BLaER1 (cell line): ENCODE results near the gene PTPRD.

Source experiments
- H3K27ac ChIP-seq: shearing (Covaris generic); formaldehyde crosslinking; 2 replicates; pipeline ENCODE4 v1.8.1; 2022
- H3K27me3 ChIP-seq: shearing (Covaris generic); formaldehyde crosslinking; 2 replicates; pipeline ENCODE4 v1.8.1; 2022
- H3K36me3 ChIP-seq: shearing (Covaris generic); formaldehyde crosslinking; 2 replicates; pipeline ENCODE4 v1.8.1; 2022
- H3K4me1 ChIP-seq: shearing (Covaris generic); formaldehyde crosslinking; 2 replicates; pipeline ENCODE4 v1.8.1; 2022
- H3K4me2 ChIP-seq: shearing (Covaris generic); formaldehyde crosslinking; 2 replicates; pipeline ENCODE4 v1.8.1; 2022
- H3K4me3 ChIP-seq: shearing (Covaris generic); formaldehyde crosslinking; 2 replicates; pipeline ENCODE4 v1.8.1; 2022
- H3K9ac ChIP-seq: shearing (Covaris generic); formaldehyde crosslinking; 2 replicates; pipeline ENCODE4 v1.8.1; 2022
- H3K9me3 ChIP-seq: shearing (Covaris generic); formaldehyde crosslinking; 2 replicates; pipeline ENCODE4 v1.8.1; 2022
- H4K20me1 ChIP-seq: shearing (Covaris generic); formaldehyde crosslinking; 2 replicates; pipeline ENCODE4 v1.8.1; 2022
- Cebpa-rat ChIP-seq: shearing (Covaris generic); IDR thresholded peaks from 2 replicates; pipeline ENCODE4 v1.8.1; 2022

PTPRD gene

GRCh38 chr9:8677741-8678140, 1935.1 kb downstream of the PTPRD start:
- H3K4me1 ChIP-seq: no peaks in the 10 kb centered on the region
- no peak overlapping the region for H3K4me3 ChIP-seq
- H3K9ac ChIP-seq: no peak overlapping the region
- no peaks in the 10 kb centered on the region for H3K9me3 ChIP-seq
- no peaks in the 10 kb centered on the region for H3K27me3 ChIP-seq
- H4K20me1 ChIP-seq: no peaks in the 10 kb centered on the region
- TF ChIP-seq Cebpa-rat: no peak
- no peak overlapping the region for H3K27ac ChIP-seq
- no peak overlapping the region for H3K4me2 ChIP-seq
- H3K36me3 ChIP-seq: no peaks in the 10 kb centered on the region

GRCh38 chr9:8674536-8674935, 1938.3 kb downstream of the PTPRD start:
- Histone ChIP-seq H3K4me1 (no peaks in the 10 kb centered on the region), H3K27me3 (no peaks in the 10 kb centered on the region), H3K4me2 (no peak overlapping the region), H3K36me3 (no peaks in the 10 kb centered on the region), H3K27ac (no peak overlapping the region), H3K9me3 (no peaks in the 10 kb centered on the region), H3K9ac (no peak overlapping the region), H3K4me3 (no peak overlapping the region), H4K20me1 (no peaks in the 10 kb centered on the region)
- no peak for TF ChIP-seq Cebpa-rat

- Histone ChIP-seq H3K4me1 (no peaks in the 10 kb centered on the region), H3K36me3 (no peaks in the 10 kb centered on the region), H3K27me3 (no peaks in the 10 kb centered on the region), H3K4me3 (no peak overlapping the region), H3K27ac (no peak overlapping the region), H3K9ac (no peak overlapping the region), H4K20me1 (no peaks in the 10 kb centered on the region), H3K4me2 (no peak overlapping the region), H3K9me3 (no peaks in the 10 kb centered on the region)
- TF ChIP-seq Cebpa-rat: no peak
Measured at GRCh38 chr9:8673830-8674229, 1939.0 kb downstream of the PTPRD start.

GRCh38 chr9:8670751-8671150, 1942.1 kb downstream of the PTPRD start:
- no peaks in the 10 kb centered on the region for H4K20me1 ChIP-seq
- TF ChIP-seq Cebpa-rat: no peak
- no peaks in the 10 kb centered on the region for H3K4me1 ChIP-seq
- no peak overlapping the region for H3K4me2 ChIP-seq
- H3K9me3 ChIP-seq: no peaks in the 10 kb centered on the region
- H3K36me3 ChIP-seq: no peaks in the 10 kb centered on the region
- H3K4me3 ChIP-seq: no peak overlapping the region
- H3K27me3 ChIP-seq: no peaks in the 10 kb centered on the region
- no peak overlapping the region for H3K9ac ChIP-seq
- H3K27ac ChIP-seq: no peak overlapping the region

GRCh38 chr9:8668751-8669150, 1944.1 kb downstream of the PTPRD start:
- H3K4me2 ChIP-seq: no peak overlapping the region
- H3K27ac ChIP-seq: no peak overlapping the region
- H3K4me1 ChIP-seq: no peaks in the 10 kb centered on the region
- no peak overlapping the region for H3K4me3 ChIP-seq
- no peak for TF ChIP-seq Cebpa-rat
- H4K20me1 ChIP-seq: no peaks in the 10 kb centered on the region
- H3K9me3 ChIP-seq: no peaks in the 10 kb centered on the region
- no peaks in the 10 kb centered on the region for H3K27me3 ChIP-seq
- H3K36me3 ChIP-seq: no peaks in the 10 kb centered on the region
- H3K9ac ChIP-seq: no peak overlapping the region

- Histone ChIP-seq H3K4me3 (no peak overlapping the region), H3K27me3 (no peaks in the 10 kb centered on the region), H3K27ac (no peak overlapping the region), H4K20me1 (no peaks in the 10 kb centered on the region), H3K9me3 (no peaks in the 10 kb centered on the region), H3K4me1 (no peaks in the 10 kb centered on the region), H3K36me3 (no peaks in the 10 kb centered on the region), H3K9ac (no peak overlapping the region), H3K4me2 (no peak overlapping the region)
- no peak for TF ChIP-seq Cebpa-rat
Measured at GRCh38 chr9:8668231-8668630, 1944.6 kb downstream of the PTPRD start.

GRCh38 chr9:8666060-8666459, 1946.7 kb downstream of the PTPRD start:
- Histone ChIP-seq H4K20me1 (no peaks in the 10 kb centered on the region), H3K27ac (no peak overlapping the region), H3K9me3 (no peaks in the 10 kb centered on the region), H3K27me3 (no peaks in the 10 kb centered on the region), H3K4me1 (peaks cover 8% of the 10 kb centered on the region), H3K4me2 (no peak overlapping the region), H3K36me3 (no peaks in the 10 kb centered on the region), H3K9ac (no peak overlapping the region), H3K4me3 (no peak overlapping the region)
- no peak for TF ChIP-seq Cebpa-rat

GRCh38 chr9:8660383-8660782, 1952.4 kb downstream of the PTPRD start:
- Histone ChIP-seq H3K4me1 (peaks cover 20% of the 10 kb centered on the region), H3K36me3 (no peaks in the 10 kb centered on the region), H3K4me2 (peak overlapping the region; percentile 33), H3K4me3 (no peak overlapping the region), H3K9me3 (peaks cover 6% of the 10 kb centered on the region; the same call in 1 of the 2 replicates), H4K20me1 (no peaks in the 10 kb centered on the region), H3K27me3 (no peaks in the 10 kb centered on the region), H3K9ac (no peak overlapping the region), H3K27ac (no peak overlapping the region)
- TF ChIP-seq Cebpa-rat: no peak

GRCh38 chr9:8659108-8659507, 1953.7 kb downstream of the PTPRD start:
- Histone ChIP-seq H3K36me3 (no peaks in the 10 kb centered on the region), H3K9ac (no peak overlapping the region), H3K4me1 (peaks cover 21% of the 10 kb centered on the region)

GRCh38 chr9:8655071-8655470, 1957.7 kb downstream of the PTPRD start:
- no peak overlapping the region for H3K4me3 ChIP-seq
- no peak for TF ChIP-seq Cebpa-rat
- H3K27ac ChIP-seq: no peak overlapping the region
- no peaks in the 10 kb centered on the region for H4K20me1 ChIP-seq
- H3K36me3 ChIP-seq: no peaks in the 10 kb centered on the region
- H3K9ac ChIP-seq: no peak overlapping the region
- peaks cover 6% of the 10 kb centered on the region; the same call in 1 of the 2 replicates for H3K9me3 ChIP-seq
- H3K4me2 ChIP-seq: no peak overlapping the region
- no peaks in the 10 kb centered on the region for H3K27me3 ChIP-seq
- peaks cover 19% of the 10 kb centered on the region for H3K4me1 ChIP-seq

More at GRCh38 chr9:8659108-8659507, 1953.7 kb downstream of the PTPRD start:
- no peak for TF ChIP-seq Cebpa-rat
- Histone ChIP-seq H3K4me2 (no peak overlapping the region), H3K27ac (no peak overlapping the region), H3K4me3 (no peak overlapping the region), H3K27me3 (no peaks in the 10 kb centered on the region), H3K9me3 (peaks cover 6% of the 10 kb centered on the region; the same call in 1 of the 2 replicates), H4K20me1 (no peaks in the 10 kb centered on the region)

- no peak for TF ChIP-seq Cebpa-rat
- Histone ChIP-seq H3K4me3 (no peak overlapping the region), H3K27ac (no peak overlapping the region), H3K4me2 (no peak overlapping the region), H4K20me1 (no peaks in the 10 kb centered on the region), H3K36me3 (no peaks in the 10 kb centered on the region), H3K9me3 (peaks cover 6% of the 10 kb centered on the region; the same call in 1 of the 2 replicates), H3K9ac (no peak overlapping the region), H3K27me3 (no peaks in the 10 kb centered on the region), H3K4me1 (peaks cover 29% of the 10 kb centered on the region)
Measured at GRCh38 chr9:8653855-8654254, 1958.9 kb downstream of the PTPRD start.
